Nucleus accumbens (tissue), 56 donors: Measurements from ENCODE around the gene ACSBG1.

Experiments
- DNase-seq, 56 donors: peaks; one replicate each; lab custom pipeline; 2025; lab: John Stamatoyannopoulos, UW

The ACSBG1 gene, protein sequence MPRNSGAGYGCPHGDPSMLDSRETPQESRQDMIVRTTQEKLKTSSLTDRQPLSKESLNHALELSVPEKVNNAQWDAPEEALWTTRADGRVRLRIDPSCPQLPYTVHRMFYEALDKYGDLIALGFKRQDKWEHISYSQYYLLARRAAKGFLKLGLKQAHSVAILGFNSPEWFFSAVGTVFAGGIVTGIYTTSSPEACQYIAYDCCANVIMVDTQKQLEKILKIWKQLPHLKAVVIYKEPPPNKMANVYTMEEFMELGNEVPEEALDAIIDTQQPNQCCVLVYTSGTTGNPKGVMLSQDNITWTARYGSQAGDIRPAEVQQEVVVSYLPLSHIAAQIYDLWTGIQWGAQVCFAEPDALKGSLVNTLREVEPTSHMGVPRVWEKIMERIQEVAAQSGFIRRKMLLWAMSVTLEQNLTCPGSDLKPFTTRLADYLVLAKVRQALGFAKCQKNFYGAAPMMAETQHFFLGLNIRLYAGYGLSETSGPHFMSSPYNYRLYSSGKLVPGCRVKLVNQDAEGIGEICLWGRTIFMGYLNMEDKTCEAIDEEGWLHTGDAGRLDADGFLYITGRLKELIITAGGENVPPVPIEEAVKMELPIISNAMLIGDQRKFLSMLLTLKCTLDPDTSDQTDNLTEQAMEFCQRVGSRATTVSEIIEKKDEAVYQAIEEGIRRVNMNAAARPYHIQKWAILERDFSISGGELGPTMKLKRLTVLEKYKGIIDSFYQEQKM

DNA sequence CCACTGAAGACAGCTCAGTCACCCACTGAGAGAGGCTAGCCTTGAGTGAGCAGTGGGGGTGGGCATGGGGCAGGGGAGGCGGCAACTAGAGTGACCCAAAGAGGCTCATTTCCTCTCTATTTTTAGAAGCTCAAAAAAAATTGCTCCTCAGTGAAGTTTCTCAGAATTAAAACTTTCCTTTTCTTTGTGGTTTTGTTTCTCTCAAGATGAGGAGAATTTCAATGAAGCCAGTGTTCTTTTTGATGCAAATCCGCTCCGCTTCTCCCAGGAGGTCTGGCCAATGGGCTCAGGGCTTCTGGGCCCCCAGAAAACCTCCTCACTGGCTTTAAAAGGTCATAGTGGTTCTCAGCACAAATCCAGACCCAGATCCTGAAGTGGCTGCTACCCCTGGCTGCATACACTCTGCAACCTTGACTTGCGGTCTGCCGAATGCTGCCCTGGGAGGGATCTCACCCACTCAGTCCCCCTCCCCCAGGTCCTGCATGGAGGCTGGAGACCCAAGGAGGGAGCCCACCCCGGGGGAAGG is at the start of gene ACSBG1:
TSS of gene ACSBG1 (minus strand) at position 51 of the 526 bp plus-strand sequence. CDS start 64 bp downstream, outside the sequence.
- DNase-seq, result peak in 17 of 56 donors; percentile 5 to 70 (median 34)

DNA sequence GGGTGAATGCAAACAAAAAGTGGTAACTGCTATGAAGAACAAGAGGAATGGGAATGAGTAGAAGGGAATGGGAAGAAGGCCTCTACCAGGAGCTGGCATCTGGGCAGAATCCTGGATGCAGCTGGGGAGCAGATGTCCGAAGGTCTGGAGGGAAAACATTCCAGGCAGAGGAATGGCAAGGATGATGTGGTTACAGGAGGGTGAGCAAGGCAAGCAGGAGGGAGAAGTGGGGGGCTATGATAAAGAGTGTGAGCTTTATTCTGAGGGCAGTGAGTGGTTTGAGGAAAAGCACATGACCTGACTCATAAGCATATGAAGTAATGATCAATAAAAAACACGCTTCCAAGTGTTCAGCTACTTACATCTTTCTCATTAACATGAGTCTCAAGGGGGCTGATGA is 48.0 kb upstream of the ACSBG1 start:
- no peak for DNase-seq

DNA sequence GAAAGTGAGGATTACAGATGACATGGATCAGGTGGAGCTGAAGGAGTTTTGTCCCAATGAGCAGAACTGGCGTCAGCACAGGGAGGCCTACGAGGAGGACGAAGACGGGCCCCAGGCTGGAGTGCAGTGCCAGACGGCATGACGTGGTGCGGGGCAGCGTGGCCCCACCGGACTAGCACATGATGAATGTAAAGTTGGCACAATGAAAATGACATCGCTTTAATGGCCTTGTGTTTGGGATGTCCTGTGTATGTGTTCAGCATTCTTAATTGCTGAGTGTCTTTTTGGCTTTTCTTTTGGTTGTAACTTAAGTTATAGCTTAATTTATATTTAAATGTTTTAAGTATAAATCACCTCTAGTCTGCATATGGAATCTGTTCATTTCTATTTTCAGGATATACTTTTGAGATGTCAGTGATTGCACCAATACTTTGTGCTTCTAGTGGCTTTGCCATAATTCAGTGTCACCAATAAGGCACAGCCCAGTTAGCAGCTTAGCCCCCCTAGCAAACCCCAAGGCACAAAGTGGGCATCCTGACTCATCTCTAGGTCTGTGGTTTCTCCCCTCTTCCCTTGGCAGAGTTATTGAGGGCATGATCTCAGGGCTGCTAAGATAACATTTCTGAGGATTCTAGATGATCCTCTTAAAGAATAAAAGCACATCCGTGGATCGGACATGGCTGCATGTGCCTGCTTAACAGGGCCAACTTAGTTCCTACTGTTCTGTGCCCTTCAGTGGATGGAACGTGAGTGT is 46.1 kb upstream of the ACSBG1 start:
- peak in 3 of 56 donors; percentile 9 to 43 (median 25) for DNase-seq

DNA sequence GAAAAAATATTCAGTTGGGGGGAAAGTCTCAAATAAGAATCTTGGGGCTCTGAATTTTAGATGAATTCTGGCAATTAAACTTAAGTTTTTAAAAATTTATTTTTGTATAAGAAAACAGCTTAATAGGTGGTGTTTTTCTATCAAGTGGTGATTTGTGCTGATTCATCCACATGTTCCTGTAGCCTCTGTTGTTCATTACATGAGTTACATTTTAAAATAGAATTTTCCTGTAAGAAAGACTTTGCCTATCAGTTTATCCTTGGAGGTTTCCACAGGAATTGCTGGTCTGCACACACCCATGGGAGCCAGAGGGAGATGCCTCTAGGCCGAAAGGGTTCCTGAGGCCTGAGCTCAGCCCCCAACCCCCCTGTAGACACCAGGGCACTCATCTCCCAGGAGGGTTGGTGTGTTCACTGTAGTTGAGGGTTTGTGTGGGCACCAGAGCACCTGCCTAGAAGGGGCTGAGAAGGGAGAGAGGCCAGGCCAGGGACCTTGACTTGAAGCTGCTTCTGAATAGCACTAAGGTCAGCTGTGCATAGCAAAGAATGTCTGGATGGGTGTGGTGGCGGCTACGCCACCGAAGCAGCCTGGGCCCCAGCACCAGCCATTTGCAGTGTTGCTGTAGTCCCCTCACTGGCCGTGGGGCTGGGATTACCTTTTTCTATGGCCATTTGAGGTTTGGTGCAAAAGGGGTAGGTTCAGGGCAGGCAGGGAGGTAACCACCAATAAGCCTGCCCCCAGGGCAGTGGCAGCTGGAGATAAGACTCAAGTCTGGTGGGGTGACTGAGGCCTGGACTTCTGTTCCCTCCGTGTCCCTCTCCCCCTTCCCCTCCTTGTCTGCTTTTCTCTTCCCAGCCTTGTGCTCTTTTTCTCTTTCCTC is 41.9 kb upstream of the ACSBG1 start:
- DNase-seq, result no peak

GRCh38 chr15:78274994-78275393 is 40.6 kb upstream of the ACSBG1 start:
- DNase-seq, result no peak

GRCh38 chr15:78272776-78273175 is 38.4 kb upstream of the ACSBG1 start:
- no peak for DNase-seq

GRCh38 chr15:78272316-78272715 is 38.0 kb upstream of the ACSBG1 start:
- no peak for DNase-seq

DNA sequence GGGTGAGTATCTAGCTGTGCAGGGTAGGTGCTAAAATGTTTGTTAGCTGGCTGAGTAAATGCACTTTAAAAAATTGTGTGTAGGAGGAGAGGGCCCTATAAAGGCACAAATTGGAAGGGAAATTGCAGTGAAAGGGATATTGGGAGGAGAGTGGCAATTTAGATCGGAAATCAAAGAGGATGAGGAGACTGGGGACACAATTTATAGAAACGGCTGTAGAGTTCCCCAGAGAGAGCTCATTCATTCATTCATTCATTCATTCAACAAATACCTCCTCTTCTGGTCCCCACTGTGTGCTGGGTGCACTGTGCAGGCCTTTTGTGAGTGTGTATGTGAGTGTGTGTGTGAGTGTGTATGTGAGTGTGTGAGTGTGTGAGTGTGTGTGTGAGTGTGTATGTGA is 32.4 kb upstream of the ACSBG1 start:
- DNase-seq, result no peak

DNA sequence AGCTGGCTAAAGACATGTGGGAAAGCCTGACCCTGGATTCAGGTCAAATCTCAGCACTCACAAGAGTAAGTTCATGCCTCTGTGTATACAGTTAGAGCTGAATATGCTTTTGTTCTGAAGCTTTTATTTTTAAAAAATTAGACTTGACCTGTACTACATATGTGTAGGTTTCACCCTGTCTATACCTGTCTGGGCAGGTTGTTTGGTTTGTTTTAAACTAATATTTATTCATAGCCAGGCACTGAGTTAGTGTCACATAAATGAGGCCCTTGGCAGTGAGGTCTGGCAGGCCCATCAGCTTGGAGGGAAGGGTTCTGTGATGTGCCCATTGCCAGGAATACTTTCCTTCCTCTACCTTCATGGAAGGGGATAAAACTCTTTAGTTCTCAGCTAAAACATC is 31.9 kb upstream of the ACSBG1 start:
- no peak for DNase-seq

GRCh38 chr15:78265752-78266224 is 31.4 kb upstream of the ACSBG1 start:
- DNase-seq, result peak in 4 of 56 donors; percentile 4 to 58 (median 20)

DNA sequence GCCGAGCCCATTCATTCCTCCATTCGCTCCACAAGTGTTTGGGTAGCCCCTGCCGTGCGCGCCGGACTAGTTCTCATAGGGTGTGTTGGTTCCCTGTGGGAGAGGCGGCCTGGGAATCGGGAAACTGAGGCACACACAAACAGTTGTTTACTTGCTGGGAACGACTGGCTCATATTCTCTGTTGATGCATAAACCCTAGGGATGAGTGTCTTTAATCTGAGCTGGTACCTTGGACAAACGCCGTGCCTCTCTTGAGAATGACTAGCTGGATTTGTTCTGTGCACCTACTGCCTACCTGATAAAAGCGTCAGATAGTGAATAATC is 30.7 kb upstream of the ACSBG1 start:
- peak in 1 of 56 donors; percentile 72 for DNase-seq

DNA sequence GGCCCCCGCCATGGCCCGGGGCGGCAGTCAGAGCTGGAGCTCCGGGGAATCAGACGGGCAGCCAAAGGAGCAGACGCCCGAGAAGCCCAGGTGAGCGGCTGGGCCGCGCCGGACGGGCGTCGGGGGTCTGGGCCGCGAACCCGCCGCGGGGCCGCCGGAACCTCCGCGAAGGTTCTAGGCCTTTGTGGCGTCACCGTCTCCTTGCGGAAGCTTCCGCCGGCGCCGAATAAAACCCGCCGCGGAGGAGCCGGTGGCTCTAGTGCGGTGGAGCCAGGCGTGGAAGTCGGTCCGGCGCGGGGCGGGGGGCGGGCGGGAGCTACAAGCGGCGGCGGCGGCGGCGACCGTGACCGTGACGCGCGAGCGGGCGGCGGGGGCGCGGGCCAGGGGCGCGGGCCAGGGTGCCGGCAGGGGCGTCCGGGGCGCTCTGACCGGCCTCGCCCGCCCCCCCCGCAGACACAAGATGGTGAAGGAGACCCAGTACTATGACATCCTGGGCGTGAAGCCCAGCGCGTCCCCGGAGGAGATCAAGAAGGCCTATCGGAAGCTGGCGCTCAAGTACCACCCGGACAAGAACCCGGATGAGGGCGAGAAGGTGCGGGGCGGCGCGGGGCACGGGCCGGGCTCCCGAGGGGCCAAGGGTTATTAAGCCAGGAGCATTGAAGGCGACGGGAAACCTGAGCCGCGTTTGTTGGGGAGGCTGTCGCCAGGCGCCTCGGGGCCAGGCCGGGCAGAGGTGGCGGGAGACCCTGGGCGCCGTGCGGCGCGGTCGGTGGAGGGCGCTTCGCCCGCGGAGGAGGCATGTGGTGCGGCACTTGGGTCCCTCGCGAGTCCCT is 30.2 kb upstream of the ACSBG1 start, which contains the start of gene DNAJA4:
TSS of gene DNAJA4 (plus strand) at position 259 of the 833 bp plus-strand sequence. CDS start at position 461, 202 bp downstream.
- peak in 48 of 56 donors; percentile 23 to 91 (median 64) for DNase-seq

DNA sequence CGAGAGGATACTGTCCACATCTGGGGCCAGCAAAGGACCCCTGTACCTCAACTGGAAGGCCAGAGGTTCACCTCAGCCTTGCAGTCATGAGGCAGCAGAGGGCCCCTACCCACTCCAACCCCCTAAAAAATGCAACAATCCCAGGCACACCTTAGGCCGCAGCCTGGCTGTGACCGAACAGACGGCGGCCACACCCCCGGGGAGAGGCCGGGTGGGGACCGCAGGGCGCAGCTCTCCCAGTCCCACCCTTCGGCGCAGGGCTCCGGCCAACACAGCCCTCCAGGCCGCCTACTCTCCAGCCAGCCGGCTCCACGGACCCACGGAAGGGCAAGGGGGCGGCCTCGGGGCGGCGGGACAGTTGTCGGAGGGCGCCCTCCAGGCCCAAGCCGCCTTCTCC is 29.5 kb upstream of the ACSBG1 start:
- peak in 1 of 56 donors; percentile 71 for DNase-seq

- DNase-seq, result no peak
These were observed 29.0 kb upstream of the ACSBG1 start for GRCh38 chr15:78263351-78263781.

DNA sequence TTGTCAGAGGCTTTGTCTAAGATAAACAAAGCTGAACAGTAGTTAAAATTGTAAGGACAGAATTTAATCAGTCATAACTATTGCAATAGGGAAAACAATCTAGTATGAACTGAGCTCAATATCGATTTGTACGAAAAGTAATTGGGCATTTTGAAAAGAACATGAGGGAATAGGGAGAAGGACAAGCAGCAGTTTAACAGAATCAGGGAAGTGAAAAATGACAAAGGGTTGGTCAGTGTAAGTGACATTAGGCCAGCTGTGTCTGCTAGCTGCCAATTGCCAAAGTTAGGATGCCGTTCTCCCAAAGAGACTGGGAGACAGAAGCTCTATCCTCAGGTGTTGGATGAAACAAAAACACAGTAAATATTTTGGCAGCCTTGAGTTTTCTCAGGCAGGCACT is 26.7 kb upstream of the ACSBG1 start:
- no peak for DNase-seq

DNA sequence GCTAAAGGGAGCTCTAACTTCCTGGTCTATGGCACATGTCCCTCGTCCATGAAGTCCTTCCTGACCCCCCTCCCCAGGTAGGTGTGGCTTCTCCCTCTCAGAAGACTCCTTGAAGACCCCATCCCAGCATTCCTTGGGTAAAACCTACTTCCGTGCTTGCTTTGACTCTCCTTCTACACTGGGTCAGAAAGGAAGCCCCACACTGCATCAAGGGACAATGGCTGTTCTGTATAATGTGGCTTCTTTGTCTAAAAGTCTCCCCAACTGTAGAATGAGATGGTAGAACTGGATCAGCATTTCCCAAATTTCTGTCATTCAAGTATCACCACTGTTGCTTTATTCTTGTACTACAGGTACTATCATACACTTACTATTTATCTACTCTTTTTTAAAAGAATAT is 26.1 kb upstream of the ACSBG1 start:
- peak in 3 of 56 donors; percentile 9 to 38 (median 23) for DNase-seq

DNA sequence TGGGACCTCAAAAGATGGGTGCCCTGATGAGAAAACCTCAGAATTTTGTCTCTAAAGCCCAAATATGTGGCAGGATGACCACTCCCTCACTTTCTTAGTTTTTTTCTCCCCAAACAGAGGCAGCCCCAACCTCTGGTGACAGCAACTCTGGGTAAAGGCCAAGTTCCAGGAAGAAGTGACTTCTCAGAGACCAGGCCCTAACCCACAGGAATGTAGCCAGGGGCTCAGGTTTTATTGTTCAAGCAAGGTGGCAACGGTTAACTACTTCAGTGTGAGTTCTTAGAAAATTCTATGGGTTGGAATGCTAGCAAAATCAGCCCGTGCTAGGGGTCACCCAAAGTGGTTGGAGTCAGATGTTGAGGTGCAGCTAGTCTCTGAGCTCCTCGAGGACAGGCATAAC is 24.9 kb upstream of the ACSBG1 start:
- DNase-seq, result no peak

GRCh38 chr15:78257681-78258080 is 23.3 kb upstream of the ACSBG1 start:
- peak in 3 of 56 donors; percentile 16 to 26 (median 25) for DNase-seq

DNA sequence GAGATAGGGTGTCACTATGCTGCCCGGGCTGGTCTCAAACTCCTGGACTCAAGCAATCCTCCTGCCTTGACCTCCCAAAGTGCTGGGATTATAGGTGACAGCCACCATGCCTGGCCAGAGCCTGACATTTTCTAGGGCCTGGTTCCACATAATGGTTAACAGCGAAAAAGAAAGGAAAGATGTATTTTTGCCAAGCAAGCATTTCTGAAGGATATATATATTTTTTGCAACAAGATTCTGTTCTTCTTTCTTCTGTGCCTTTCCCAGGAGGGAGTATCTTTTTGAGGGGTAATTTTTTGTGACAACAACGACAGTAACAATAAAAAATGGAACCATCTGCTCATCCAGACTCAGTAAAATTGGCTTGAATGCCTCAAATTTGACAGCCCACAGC is 21.7 kb upstream of the ACSBG1 start:
- DNase-seq, result no peak
